M059J (cell line): ENCODE results near the gene KLHDC8A. TPM values are rescaled to one million over a fixed set of nuclear protein-coding genes. Genes with fewer than 3 reads are reported as not detected.
"Not testable (repeated sequence)": the region's sequence is repeated elsewhere in the genome, so short reads cannot be mapped to it uniquely, and the experiment has no call there.

ENCODE experiments used
- DNase-seq: peaks from one replicate; pipeline ENCODE4 v3.0.0-alpha.2; 2012; ENCODE audit warnings: low read depth
- total RNA-seq: library from RNA; depleted of rRNA; stranded (reverse); fragments of >200 nt; shearing (Covaris generic); gene quantifications from 2 replicates; pipeline ENCODE4 v1.2.3, GENCODE V29; 2014

KLHDC8A gene
- total RNA-seq, 1 experiment from 2014 or later: not detected

DNA sequence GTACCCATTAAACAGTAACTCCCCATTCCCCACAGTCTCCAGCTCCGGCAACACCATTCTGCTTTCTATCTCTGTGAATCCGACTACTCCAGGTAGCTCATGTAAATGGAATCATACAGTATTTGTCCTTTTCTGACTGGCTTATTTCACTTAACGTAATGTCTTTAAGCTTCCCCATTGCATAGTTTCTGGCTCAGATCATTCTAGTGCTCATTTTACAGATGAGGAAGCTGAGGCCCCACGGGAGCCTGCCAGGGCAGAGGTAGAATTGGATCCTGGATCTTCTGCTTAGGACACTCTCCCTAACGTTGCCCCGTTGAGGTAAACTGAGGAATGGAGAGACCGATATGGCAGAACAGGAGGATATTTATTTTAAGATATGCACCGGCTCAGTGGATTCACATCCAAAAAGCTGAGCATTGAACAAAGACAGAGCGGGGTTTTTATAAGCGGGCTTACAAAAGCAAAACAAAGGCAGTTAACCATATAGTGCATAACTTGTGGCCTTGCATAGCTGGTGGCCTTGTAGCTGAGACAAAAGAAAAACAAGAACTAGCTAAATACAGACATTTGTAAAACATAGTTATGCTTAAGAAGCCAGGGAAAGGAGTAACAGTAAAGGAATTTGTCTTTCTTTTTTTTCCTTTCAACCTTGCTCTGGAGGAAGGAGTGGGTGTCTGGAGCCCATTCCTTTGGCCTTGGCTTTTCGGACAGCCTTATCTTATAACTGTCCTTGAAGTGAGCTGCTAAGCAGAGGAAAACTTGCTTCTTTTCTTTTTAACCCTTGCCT, 15.3 kb upstream of the KLHDC8A start:
- DNase-seq: no peak

DNA sequence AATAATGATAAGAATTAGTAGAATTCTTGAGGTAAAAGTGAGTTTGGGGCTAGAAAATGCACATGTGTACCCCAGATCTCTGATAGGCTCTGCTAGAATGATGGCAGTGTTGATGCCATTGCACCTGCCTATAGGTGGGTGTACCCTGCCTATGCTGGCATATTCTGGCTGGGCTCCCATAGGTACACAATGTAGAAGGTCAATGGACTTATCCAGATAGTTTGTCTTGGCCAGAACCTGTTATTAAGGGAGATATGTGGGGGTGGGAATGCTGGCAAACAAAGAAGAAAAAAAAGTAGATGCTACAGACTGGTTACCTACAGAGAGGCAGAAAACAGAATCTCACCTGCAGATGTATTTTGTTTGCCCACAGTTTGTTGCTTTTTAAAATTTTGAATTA, 14.1 kb upstream of the KLHDC8A start:
- no peak for DNase-seq

DNA sequence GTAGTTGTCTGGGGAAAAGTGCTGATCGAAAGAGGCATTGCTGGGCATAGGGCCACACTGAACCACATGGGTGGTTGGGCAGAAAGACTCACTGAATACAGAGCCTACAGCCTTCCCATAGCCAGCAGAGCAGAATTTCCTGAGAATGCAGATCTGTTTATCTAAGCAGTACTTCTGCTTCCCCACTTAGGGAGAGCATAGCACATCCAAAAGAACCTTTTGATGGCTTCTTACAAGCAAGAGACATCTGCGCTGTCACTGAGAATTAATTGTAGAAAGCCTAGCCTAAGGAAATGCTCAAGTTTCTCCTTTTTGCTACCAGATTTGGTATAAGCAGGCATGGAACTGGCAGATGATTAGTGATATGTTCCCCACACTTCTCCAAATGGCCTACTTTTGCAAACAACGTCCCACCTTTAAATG, 13.0 kb upstream of the KLHDC8A start:
- no peak for DNase-seq

DNA sequence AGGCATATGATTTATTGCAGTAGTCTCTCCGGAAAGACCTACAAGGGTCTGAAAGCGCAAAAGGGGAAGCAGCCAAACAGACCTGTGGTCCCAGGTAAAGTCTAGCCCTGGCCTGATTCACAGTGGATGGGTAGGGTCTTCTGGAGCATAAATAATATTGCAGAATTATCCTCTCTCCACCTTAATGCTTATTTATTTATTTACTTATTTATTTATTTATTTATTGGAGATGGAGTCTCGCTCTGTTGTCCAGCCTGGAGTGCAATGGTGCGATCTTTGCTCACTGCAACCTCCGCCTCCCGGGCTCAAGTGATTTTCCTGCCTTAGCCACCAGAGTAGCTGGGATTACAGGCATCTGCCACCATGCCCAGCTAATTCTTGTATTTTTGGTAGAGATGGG, 11.8 kb upstream of the KLHDC8A start:
- DNase-seq: no peak

DNA sequence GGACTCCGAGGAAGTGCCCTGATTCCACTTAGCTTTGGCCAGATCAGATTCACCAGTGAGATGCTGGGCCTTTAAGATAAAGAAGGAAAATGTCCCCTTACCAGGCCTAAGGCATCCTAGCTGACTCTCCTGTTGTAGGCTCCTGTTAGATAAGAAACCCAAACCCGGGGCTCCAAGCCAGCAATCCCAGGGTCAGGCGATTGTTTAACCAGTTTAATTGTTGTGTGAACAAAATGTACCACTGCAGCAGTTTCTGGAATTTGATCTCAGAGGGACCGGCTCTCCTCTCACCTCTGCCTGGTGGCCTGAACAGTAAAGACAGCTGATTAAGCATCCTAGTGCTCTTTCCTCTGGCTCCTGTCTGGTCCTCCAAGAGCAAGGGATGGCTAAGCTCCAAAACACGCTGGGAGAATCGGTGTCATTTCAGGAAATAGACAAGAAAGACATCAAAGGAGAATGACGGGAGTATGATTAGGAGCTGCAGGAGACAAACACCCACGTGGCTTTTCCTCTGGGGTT, 9.3 kb upstream of the KLHDC8A start:
- DNase-seq: peak; percentile 23

DNA sequence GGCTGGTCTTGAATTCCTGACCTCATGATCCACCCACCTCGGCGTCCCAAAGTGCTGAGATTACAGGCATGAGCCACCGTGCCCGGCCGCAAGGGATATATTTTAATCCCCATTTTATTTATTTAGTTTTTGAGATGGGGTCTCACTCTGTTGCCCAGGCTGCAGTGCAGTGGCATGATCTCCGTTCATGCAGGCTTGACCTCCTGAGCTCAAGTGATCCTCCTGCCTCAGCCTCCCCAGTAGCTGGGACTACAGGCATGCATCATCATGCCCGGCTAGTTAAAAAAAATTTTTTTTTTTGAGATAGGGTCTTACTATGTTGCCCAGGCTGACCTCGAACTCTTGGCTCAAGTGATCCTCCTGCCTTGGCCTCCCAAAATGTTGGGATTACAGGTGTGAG, 8.4 kb upstream of the KLHDC8A start:
- not testable (repeated sequence) for DNase-seq

DNA sequence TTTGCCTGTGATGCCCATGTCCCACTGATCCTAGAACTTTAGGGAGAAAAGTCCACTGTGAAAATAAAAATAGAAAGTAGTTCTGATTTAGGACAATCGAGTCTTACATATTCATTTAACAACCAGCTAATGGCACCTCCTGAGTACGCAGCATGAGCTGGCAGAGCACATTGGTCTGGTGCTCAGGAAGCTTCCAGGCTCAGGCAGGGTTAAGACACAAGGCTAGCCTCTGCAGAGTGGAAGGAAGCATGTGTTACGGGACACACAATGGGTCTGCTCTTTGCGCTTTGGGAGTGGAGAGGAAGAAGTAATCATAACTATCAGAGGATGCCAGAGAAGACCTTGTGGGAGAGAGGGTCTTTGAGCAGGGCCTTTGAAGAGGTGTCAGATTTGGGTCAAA, 4.2 kb upstream of the KLHDC8A start:
- no peak for DNase-seq

DNA sequence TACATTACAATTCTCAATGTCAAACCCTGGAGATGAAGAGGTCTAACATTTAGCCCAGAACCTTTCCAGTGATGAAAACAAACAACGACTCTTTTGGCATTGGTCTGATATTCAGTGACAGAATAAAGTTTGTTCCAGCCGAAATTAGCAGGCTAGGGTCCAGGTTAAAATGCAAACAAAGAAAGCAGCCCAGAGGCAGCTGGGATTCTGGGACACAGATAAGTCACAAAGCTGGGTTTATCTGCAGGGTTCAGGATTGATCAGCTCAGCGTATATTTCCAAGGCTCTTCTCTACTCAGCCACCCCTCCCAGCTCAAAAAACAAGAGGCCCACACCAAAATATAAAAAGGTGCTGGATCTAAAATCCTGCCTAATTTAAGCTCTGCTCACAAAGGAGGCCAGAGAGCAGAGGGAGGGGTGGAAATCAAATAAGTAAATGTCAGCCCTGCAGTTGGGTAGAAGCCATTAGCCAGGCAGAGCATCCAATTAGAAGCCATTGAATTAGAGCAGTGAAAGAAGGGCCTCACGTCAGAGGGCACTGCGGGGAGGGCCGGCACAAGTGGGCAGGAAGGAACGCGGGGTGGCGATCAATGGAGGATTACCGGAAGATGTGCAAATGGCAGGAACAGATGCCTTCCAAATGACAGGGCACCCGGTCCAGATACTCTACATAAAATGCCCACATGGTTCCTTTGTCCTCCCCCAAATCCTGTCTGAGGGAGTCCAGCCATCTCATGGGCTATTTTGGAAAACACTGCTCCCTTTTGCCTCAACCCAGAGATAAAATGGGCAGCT, 3.2 kb upstream of the KLHDC8A start:
- no peak for DNase-seq

DNA sequence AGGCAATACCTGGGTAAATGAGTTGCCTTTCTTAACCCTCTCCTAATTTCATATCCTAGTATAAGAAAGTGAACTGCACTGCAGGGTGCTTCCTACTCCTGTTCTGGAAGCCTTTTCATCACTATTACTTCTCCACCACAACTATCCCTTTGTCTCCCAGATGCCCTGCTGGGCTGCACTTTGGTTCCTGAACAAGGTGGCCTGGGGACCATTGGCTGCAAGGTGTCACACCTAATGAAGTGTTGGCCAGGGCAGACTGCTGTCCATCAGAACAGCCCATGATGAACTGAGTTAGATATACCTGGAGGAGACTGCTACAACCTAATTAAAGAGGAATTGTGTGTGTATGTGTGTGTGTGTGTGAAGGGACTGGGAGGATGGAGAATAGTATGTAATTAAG, 1.9 kb upstream of the KLHDC8A start:
- no peak for DNase-seq

DNA sequence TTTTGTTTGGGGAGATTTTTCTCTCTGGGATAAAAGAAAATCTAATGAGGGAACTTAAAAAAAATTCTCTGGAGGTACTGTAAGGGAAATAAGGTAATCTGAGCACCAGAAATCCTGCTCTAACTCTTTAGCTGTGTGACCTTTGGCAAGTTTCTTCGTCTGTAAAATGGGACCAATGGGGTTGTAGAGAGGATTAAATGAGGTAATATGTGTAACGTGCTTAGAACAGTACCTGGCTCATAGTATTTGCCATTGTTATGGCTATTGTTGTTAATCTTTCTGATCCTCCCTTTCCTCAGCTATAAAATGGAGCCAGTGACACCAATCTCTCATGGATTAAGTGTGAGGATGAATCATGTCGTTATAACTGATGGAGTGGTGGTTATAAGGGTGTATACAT, 845 bp upstream of the KLHDC8A start:
- DNase-seq: no peak

DNA sequence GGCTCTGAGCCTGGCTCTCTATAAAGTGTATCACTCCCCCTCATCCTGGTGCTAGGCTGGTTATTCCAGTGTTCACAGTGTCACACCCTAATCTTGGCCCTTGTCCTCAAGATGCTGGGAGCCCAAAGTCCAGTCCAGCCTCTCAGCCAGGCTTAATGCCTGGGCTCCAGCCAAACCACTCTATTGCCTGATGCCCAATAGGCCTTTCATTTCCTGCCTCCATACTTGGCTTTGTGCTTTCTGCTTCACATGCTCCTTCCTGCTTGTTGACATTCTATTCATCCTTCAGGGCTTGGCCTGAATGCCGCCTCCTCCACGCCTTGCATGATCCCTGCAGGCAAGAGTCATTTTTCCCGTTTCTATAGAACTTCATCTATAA, 1.7 kb downstream of the KLHDC8A start:
- DNase-seq: peak; percentile 47

DNA sequence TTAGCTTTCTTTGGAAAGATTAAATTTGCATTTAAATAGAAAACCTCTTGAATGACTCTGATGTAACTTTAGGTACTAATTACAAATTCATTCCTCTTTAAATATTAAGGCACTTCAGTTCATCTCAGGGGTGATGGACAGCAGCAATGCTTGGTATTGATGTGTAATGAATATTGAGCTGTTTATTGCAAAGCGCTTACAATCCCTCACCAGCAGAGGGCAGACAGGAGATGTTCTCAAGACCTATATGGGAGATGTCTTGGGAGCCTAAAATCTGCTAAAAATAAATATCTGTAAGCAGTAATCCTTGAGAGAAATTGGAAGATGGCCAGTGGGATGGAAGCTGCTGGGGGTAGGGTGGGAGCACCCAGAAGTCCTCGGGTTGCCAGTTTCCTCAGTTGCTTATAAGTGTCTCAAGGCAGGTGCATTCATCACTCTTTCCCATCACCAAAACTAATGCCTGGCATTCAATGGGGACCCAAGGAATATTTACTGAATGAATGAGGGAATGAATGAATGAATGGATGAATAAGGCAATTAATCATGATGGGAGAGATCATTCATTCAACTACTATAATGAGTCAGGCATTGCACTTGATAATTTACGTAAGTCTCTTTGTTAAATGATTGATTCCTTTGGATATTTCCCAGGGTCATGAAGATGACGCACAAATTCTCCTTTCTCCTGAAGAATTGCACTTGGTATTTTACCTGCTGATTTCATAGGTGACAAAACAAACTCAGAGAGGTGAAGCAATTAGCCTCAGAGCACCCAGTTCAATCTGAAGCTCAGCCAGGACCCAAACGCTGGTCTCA, 2.3 kb downstream of the KLHDC8A start:
- DNase-seq: peak; percentile 65

DNA sequence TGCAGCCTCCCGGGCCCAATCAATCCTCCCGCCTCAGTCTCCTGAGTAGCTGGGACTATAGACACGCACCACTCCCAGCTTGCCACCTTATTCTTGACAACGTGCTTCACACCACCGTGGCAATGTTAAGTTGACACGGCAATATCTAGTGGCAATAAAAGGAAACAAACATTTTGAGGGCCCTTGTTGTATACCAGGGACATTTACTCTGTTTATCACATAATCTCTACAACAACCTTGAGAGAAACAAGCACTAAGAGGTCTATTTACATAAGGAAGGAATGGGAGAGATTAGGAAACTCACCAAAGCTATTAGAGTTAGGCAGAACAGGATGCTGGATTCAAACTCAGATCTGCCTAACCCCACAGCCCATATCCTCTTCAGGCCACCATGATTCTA, 3.1 kb downstream of the KLHDC8A start:
- DNase-seq: no peak

DNA sequence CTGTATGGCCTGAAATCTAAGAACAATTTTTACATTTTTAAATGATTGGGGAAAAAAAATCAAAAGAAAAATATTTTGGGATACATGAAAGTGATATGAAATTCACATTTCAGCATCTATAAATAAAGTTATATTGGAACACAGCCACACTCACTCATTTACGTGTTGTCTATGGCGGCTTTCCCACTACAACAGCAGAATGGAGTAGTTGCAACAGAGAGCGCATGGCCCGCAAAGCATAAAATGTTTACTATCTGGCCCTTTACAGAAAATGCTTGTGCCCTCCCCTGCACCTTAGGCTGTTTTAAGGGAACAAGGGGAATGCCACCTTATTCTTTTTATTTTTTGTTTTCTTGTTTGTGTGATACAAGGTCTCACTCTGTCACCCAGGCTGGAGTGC, 3.5 kb downstream of the KLHDC8A start:
- DNase-seq: no peak

DNA sequence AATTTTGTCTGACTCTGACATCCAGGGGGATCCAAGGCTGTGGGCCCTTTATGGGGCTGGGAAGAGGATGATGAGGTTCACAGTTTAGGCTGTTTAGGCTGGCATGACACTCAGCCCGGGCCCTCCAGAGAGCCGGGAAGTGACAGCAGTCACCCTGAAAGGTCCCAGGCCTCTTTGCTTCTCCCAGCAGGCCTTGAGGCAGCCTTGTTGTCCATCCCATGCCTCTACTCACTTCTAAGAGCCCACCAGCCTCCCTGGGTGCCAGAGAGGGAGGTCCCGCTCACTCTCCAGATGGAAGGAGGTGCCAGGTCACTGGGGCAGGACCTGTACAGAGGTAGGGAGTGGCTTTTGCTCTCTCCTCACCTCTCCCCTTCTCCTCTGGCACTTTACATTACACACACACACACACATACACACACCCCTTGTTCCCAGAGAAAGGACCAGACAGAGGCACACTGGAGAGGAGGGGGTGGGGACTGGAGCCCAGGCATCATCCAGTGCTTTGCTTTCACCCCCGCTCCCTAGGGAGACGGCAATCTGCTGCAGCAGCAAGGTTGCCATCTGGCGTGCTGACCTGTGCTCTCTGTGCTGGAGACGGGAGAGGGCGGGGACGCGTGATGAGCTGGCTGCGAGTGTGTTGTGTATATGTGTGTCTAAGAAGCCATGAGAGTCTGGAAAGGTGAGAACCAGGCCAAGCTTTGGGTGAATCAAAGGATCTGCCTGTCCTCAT, 4.6 kb downstream of the KLHDC8A start:
- DNase-seq: no peak

DNA sequence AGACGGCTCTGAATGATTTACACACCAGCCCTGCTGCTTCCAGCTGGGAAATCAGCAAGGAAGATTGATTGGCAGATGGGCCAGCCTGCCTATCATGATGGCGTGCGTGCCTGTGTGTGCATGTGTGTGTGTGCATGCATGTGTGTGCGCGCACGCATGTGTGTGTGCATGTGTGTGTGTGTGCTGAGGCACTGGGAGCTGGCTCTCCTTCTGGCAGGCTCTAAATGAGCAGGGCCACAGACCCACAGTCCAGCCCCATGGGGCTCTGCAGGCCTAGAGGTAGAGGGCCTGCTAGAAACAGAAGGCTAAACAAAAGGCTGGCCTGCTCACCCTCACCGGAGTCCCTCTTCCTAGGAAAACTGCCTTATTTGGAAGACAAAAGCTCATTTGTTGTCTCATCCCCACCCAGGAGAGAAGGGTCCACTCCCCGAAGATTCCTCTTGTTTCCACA, 6.0 kb downstream of the KLHDC8A start:
- no peak for DNase-seq

DNA sequence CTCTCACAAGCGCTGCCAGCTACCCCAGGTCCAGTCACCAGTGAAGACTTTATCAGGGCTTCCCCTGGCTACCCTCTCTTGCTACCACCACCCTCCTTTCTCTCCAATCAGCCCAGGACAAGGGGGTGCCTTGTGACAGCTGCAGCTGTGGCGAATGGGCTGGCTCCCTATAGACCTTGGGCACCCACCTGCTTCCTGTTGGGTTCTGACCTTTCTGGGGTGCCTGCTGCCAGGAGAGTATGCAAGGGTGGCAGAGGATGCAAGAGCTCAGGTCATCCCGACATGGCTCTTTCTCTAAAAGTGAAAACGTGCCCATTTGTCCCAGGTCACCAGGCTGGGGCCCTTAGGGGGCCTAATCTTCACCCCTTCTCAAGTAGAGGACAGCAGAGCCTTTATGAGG, 6.6 kb downstream of the KLHDC8A start:
- DNase-seq: no peak

DNA sequence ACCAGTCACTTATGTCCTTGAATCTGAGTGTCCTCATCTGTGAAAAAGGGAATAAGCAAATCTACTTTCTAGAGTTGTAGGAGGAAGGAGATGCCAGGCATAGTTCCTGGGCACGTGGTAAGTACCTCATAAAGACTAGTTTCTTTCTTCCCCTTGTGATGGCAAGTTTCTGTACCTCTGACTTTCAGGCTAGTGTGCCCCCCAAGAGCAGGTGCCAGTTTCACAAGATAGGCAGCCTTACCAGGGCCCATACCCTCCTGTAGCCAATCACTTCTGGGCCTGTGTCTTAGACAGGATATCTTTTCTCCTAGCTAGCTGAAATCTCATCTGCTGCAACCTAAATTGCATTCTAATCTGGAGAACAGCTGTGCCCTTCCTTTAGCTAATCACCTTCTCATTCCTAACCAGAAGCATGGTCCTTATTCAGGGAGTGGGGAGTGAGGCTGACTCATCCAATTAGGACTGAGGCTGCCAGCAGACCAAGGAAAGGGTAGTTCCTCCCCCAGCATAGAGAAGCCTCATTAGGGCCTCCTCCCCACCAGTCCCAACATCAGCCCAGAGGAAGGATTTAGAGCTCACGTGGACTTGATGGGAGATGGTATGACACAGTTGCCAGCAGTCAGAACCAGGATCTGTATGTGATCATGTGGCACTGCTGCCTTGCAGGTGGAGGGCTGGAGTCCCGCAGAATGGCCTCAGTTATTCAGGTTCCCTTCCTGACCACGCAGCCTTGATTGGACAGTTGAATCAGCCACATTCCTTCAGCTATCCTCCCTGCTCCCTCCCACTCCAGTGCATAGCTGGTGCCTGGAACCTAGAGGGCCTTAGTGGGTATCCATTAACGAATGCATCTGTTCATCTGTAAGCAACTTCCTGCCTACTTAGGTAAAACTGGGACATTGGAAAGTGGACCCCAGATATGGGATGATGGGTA, 7.9 kb downstream of the KLHDC8A start:
- DNase-seq: no peak

DNA sequence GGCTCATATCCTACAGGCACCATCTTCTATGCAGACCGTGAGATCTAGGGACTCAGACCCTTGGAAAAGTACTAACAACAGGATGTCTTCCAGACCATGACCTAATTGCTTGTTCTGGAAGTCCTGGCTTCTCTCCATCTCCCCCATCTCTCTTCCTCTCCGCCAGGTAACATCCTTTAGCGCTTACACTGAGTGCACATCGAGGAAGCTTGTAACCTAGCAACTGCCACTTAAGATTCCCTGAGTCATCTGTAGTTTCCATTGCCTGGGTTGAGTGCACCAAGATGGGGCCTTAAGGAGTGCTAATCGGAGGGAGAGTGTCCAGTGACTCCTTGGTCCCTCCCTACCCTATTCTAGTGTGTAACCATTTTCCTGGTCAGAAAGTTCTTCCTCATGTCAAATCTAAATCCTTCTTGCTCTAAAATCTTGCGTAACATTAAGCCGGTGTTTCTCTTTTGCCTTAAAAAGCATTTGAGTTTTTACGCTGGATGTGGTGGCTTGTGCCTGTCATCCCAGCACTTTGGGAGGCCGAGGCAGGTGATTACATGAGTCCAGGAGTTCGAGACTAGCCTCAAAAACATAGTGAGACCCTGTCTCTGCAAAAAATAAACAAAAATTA, 9.7 kb downstream of the KLHDC8A start:
- peak; percentile 75 for DNase-seq

DNA sequence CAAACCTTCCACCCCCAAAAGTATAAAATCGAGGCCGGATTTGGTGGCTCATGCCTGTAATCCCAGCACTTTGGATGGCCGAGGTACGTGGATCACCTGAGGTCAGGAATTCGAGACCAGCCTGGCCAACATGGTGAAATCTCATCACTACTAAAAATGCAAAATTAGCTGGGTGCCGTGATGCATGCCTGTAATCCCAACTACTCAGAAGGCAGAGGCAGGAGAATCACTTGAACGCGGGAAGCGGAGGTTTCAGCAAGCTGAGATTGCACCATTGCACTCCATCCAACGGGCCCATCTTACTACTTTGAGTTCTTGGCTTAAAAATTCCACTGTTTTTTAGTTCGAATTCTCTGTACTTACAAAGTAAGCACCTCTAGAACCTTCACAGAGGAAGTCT, 11.0 kb downstream of the KLHDC8A start:
- DNase-seq: no peak
